DOHH2 (cell line): ENCODE results near the gene NXNL2.

ENCODE experiments used
- H3F3A ChIP-seq: fragments of 200-600 bp; sonication (generic), shearing (Covaris generic); 2 replicates; pipeline ENCODE4 v1.6.0; 2016; ENCODE audit warnings: antibody characterized with exemption, mild to moderate bottlenecking; ENCODE audit not compliant: control insufficient read depth, insufficient read depth
- H3K27ac ChIP-seq: fragments of 200-600 bp; sonication (generic); 2 replicates; pipeline ENCODE4 v1.5.1; 2014; ENCODE audit warnings: low read depth, mild to moderate bottlenecking, low read length, moderate library complexity
- H3K27me3 ChIP-seq: fragments of 200-600 bp; sonication (generic); 2 replicates; pipeline ENCODE4 v1.6.1; 2014; ENCODE audit warnings: mild to moderate bottlenecking, low read length, mixed read lengths; ENCODE audit not compliant: control insufficient read depth
- H3K36me3 ChIP-seq: fragments of 200-600 bp; sonication (generic); 2 replicates; pipeline ENCODE4 v1.6.1; 2014; ENCODE audit warnings: mild to moderate bottlenecking, low read length, moderate library complexity, mixed read lengths; ENCODE audit not compliant: control insufficient read depth
- H3K4me1 ChIP-seq: fragments of 200-600 bp; sonication (generic); 2 replicates; pipeline ENCODE4 v1.6.1; 2014; ENCODE audit warnings: mild to moderate bottlenecking, low read length, mixed read lengths; ENCODE audit not compliant: control insufficient read depth
- H3K4me2 ChIP-seq: fragments of 200-600 bp; sonication (generic); 2 replicates; pipeline ENCODE4 v1.6.0; 2014; ENCODE audit warnings: mild to moderate bottlenecking, low read length, moderate library complexity
- H3K4me3 ChIP-seq: fragments of 200-600 bp; sonication (generic); 2 replicates; pipeline ENCODE4 v1.5.1; 2014; ENCODE audit warnings: mild to moderate bottlenecking, low read length, mixed read lengths
- H3K79me2 ChIP-seq: fragments of 200-600 bp; sonication (generic); 2 replicates; pipeline ENCODE4 v1.6.1; 2014; ENCODE audit warnings: mild to moderate bottlenecking, low read length, mixed read lengths; ENCODE audit not compliant: control insufficient read depth
- H3K9me2 ChIP-seq: fragments of 200-600 bp; sonication (generic); replicated peaks from 2 replicates; pipeline ENCODE4 v1.6.1; 2014; ENCODE audit warnings: mild to moderate bottlenecking, low read length, mixed read lengths; ENCODE audit not compliant: control insufficient read depth
- H3K9me3 ChIP-seq: fragments of 200-600 bp; sonication (generic); 2 replicates; pipeline ENCODE4 v1.6.1; 2014; ENCODE audit warnings: antibody characterized with exemption, low read length, mixed read lengths; ENCODE audit not compliant: control insufficient read depth, insufficient read depth
- H4K20me1 ChIP-seq: fragments of 200-600 bp; sonication (generic); 2 replicates; pipeline ENCODE4 v1.6.0; 2014; ENCODE audit warnings: low read depth, mild to moderate bottlenecking, antibody characterized with exemption, low read length, moderate library complexity; ENCODE audit not compliant: control insufficient read depth, insufficient read depth
- CTCF ChIP-seq: fragments of 200-600 bp; sonication (generic); IDR thresholded peaks from one replicate; pipeline ENCODE4 v1.5.1; 2014; ENCODE audit warnings: antibody characterized with exemption, mild to moderate bottlenecking, low read depth, low read length; ENCODE audit not compliant: poor library complexity, severe bottlenecking
- EZH2phosphoT487 ChIP-seq: fragments of 200-600 bp; sonication (generic); IDR thresholded peaks from 2 replicates; pipeline ENCODE4 v1.6.1; 2017; ENCODE audit warnings: borderline replicate concordance, mild to moderate bottlenecking, antibody characterized with exemption, low read length, moderate library complexity, mixed read lengths

Gene NXNL2

GRCh38 chr9:88534456-88535225, at the start of gene NXNL2:
NXNL2 (plus strand) TSS chr9:88535178; CDS start chr9:88535435, 257 bp downstream.
- no peaks in the 10 kb centered on the region for H3K4me1 ChIP-seq
- TF ChIP-seq EZH2phosphoT487 (no peak), CTCF (no peak)
- H3K4me2 ChIP-seq, result no peak within 1 kb of the TSS
- H3K27me3 ChIP-seq, result no peaks in the 10 kb centered on the region
- no peaks in the 10 kb centered on the region for H3K9me3 ChIP-seq
- no peaks in the 10 kb centered on the region for H3K79me2 ChIP-seq
- no peak within 1 kb of the TSS for H3K4me3 ChIP-seq
- H3K9me2 ChIP-seq, result no peaks in the 10 kb centered on the region
- no peaks in the 10 kb centered on the region for H3K36me3 ChIP-seq
- H3F3A ChIP-seq, result no peaks in the 10 kb centered on the region
- no peak within 1 kb of the TSS for H3K27ac ChIP-seq
- no peaks in the 10 kb centered on the region for H4K20me1 ChIP-seq

- Histone ChIP-seq H3K79me2 (no peaks in the 10 kb centered on the region), H3K9me2 (no peaks in the 10 kb centered on the region), H3K27ac (no peak overlapping the region), H3K4me2 (no peak overlapping the region), H3K9me3 (no peaks in the 10 kb centered on the region), H3F3A (no peaks in the 10 kb centered on the region), H3K4me1 (no peaks in the 10 kb centered on the region), H3K36me3 (no peaks in the 10 kb centered on the region), H3K27me3 (no peaks in the 10 kb centered on the region), H3K4me3 (no peak overlapping the region), H4K20me1 (no peaks in the 10 kb centered on the region)
- TF ChIP-seq EZH2phosphoT487 (no peak), CTCF (no peak)
Measured at GRCh38 chr9:88488166-88488565, 46.8 kb upstream of the NXNL2 start.

- H3K27ac ChIP-seq, result no peak overlapping the region
- H3K79me2 ChIP-seq, result no peaks in the 10 kb centered on the region
- no peaks in the 10 kb centered on the region for H4K20me1 ChIP-seq
- H3K4me2 ChIP-seq, result no peak overlapping the region
- TF ChIP-seq CTCF (no peak), EZH2phosphoT487 (no peak)
- H3K9me3 ChIP-seq, result no peaks in the 10 kb centered on the region
- no peaks in the 10 kb centered on the region for H3K9me2 ChIP-seq
- no peaks in the 10 kb centered on the region for H3K36me3 ChIP-seq
- H3F3A ChIP-seq, result no peaks in the 10 kb centered on the region
- H3K4me3 ChIP-seq, result no peak overlapping the region
- H3K4me1 ChIP-seq, result no peaks in the 10 kb centered on the region
- H3K27me3 ChIP-seq, result no peaks in the 10 kb centered on the region
Measured at GRCh38 chr9:88494983-88495721, 39.8 kb upstream of the NXNL2 start.
